GM21737 (cell line): ENCODE data around the gene TMEM164.
"Not testable (repeated sequence)": the region's sequence is repeated elsewhere in the genome, so short reads cannot be mapped to it uniquely, and the experiment has no call there.

Experiments used
- ATAC-seq: cut with Tn5 transposase; IDR thresholded peaks from one replicate; pipeline ENCODE4 v1.9.1; 2021; ENCODE audit warnings: mild to moderate bottlenecking, moderate library complexity; ENCODE audit not compliant: unreplicated experiment

Gene TMEM164

DNA sequence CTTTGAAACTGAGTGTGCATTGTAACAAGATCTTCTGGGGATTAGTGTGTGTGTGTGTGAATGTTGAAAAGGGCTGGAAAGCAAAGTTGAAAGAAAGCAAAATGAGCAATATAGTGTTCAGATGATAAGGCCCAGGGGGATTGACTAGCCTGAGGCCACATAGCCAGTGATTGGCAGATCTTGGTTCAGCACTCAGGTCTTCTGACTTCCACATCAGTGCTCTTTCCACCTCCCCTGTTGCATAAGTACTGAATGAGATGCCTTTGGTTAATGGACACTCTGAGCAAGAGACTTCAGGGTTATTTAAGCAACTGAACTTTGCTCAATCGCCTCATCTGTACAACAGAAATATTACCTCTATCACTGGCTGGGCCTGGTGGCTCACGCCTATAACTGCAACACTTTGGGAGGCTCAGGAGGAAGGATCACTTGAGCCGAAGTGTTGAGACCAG is 120.4 kb downstream of the TMEM164 start:
- ATAC-seq: no peak

DNA sequence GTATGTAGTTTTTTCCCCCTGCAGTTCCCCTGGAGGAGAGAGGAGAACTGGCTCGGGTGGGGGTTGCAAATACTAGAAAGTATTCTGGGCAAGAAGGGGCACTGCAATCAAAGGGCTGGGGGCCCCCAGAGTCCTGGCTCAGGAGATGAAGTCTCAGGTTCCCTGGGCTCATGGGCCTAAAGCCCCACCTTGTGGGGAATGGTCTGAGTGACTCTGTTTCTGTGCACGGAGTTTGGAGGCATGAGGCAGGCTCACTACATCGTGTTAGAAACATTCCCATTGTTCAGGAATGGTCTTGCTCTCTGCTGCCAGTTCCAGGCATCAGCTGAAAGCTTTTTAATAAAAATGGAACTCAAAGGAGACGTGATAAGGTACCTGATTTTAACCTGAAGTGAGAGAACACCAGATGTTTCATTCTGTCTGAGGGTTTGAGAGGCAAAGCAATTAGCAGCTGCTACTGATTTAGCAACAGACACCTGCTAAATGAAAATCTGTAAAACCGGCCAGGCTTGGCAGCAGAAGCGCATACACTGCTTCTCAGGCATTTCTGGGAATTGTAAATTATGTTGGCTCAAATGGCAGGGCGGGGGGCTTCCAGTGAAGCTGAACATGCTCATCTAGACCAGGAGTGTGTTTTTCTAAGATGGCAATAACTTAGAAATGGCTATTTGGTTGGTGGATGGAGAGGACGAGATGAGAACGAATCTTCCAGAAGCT is 122.7 kb downstream of the TMEM164 start:
- ATAC-seq: no peak

DNA sequence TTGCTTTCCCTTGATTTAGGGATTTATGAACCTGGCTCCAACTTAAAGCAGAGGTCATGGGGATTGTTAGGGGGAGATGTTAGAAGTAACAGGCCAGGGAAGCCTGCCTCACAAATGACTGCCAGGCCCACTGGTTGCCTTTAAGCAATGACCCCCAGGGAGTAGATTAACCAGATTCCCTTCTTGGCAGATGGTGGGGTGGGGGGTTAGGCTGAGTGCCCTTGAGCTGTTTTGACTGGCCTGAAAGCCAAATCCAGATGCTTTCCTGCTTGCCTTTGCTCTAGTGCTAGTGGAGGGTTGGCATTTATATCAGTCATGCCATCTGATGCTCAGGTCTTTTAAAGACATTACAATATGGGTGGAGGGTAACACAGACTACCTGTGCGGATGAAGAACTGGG is 128.1 kb downstream of the TMEM164 start:
- ATAC-seq: no peak

DNA sequence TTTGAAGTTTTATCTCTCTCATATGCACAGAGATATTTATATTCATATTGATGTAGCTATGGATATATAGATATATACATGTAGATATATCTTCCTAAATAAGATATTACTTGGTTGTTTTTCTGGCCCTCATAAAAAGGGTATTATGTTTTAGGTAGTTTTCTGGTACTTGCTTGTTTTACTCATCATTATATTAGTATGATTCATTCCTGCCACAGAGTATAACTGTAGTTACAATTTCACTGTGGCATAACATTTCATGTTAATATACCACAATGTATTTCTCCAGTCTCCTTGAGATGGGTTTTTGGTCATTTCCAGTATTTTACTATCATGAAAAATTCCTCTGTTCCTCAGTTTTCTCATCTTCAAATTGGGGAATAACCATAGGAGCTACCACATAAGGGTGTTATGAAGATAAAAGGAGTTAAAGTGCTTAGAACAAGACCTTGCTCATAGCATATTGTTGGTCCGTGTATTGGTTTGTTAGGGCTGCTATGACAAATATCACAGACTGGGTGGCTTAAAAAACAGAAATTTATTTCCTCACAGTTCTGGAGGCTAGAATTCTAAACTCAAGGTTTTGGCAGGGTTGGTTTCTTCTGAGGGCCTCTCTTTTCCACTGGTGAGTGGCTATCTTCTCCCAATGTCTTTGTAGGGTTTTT is 129.7 kb downstream of the TMEM164 start:
- no peak for ATAC-seq

DNA sequence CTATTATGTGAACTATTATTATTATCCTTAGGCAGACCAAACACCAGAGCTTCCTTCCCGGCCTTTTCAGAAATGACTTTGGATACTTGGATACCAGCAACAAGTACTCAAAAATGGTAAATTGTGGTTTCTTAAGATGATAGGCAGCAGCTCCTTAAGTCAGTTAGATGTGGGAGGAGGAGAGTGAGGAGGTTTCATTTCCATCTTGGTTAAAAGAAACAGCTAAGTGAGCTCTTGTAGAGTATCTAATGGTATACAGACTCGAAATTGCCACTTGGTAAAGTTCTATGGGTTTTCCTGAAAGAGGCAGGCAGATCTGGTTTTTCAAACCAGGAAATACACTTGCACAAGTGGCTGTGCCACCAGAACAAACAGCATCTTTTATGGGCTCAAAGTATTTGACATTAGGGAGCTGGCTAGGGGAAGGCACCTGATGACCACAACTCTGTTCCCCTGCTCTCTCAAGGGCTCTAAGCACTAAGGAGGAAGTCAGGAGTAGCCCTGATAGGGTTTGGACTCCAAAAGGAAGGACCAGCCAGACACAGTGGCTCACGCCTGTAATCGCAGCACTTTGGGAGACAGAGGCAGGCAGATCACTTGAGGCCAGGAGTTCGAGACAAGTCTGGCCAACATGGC is 130.9 kb downstream of the TMEM164 start:
- ATAC-seq: no peak

DNA sequence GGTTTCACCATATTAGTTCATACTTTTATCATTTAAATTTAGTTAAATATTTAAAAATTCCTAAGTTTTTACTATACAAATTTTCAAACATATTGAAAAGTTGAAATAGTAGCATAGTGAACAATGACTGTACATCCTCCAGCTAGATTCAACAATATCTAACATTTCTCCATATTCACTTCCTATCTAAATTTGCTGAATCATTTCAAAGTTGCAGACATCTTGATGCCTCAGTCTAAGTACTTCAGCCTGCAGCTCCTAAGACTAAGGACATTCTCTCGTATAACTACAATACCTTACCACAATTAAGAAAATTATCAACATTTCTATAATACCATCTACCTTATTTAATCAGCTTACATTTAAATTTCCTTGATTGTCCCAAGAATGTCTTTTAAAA is 132.7 kb downstream of the TMEM164 start:
- ATAC-seq: no peak

- ATAC-seq: no peak
These were observed 133.2 kb downstream of the TMEM164 start for GRCh38 chrX:110136136-110136535.

DNA sequence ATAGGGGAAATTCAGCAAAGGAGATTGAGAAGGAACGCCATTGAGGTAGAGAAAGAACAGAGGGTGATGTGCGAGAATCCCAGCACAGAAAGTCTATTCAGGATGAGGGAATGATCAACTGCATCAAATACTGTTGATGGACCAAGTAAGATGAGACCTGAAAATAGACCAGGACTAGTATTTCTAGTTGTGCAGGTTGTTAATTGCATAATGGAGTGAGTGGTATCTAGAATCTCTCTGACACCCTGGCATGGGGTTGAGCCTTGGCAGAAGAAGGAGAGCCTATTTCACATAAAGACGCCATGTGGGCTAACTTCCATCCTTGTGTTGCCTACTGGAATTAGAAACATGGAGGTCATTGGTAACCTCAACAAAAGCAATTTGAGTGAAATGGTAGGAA is 135.6 kb downstream of the TMEM164 start:
- no peak for ATAC-seq

GRCh38 chrX:110139172-110139571 is 136.3 kb downstream of the TMEM164 start:
- no peak for ATAC-seq

GRCh38 chrX:110142096-110142495 is 139.2 kb downstream of the TMEM164 start:
- ATAC-seq: no peak

GRCh38 chrX:110143454-110144210 is 140.7 kb downstream of the TMEM164 start:
- ATAC-seq: no peak

GRCh38 chrX:110145311-110145710 is 142.4 kb downstream of the TMEM164 start:
- ATAC-seq: no peak

DNA sequence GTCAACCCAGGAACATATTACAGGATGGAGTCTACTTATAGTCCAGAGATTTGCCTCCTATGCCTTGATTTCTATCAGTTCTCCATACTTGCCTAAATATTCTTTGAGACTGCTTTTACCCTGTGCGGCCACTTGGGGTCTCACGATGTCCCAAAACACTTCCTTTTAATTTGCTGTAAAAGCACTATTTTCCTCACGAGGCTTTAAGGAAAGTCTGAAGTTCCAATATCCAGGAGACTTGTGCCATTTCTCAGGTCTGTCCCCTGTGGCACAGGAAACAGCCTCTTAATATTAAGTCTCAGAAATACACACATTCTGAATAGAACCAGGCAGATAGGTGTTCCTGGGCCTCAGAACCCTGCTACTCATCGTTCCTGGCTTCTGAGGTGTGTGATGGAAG is 142.9 kb downstream of the TMEM164 start:
- ATAC-seq: no peak

- no peak for ATAC-seq
These were observed 143.6 kb downstream of the TMEM164 start for GRCh38 chrX:110146521-110146920.

DNA sequence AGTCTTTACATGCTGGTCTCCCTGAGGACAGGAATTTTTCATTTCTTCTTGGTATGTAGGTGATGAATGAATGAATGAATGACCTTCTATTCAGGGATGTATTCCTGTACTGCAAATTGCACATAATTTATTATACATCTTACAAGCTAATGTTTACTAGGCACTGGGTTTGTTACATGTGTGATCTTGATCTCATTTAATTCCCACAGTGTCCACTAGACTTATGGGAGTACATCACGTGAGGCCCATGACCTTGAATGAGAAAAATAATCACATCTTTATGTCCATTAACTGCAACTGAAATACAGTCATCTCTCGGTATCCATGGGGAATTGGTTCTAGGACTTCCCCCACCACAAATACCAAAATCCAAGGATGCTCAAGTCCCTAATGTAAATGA is 150.3 kb downstream of the TMEM164 start:
- ATAC-seq: no peak

DNA sequence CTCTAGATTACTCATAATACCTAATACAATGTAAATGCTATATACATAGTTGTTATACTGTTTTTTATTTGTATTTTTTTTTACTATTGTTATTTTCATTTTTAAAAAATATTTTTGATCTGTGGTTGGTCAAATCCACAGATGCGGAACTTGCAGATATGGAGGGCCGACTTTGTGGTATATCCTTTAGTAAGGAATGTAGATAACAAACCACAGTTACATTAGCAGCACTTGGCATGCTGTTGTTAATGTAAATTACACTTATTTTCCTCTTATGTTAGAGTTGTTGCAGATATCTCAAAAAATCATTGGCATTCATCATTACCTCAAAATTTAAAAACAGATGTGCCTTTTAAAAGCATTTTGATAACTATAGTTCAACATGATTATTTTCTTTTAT is 151.0 kb downstream of the TMEM164 start:
- ATAC-seq: no peak

GRCh38 chrX:110154328-110154727 is 151.4 kb downstream of the TMEM164 start:
- not testable (repeated sequence) for ATAC-seq

GRCh38 chrX:110155759-110156158 is 152.8 kb downstream of the TMEM164 start:
- no peak for ATAC-seq

- ATAC-seq: no peak
These were observed 153.3 kb downstream of the TMEM164 start for GRCh38 chrX:110156167-110156754.

GRCh38 chrX:110157444-110157843 is 154.5 kb downstream of the TMEM164 start:
- no peak for ATAC-seq

DNA sequence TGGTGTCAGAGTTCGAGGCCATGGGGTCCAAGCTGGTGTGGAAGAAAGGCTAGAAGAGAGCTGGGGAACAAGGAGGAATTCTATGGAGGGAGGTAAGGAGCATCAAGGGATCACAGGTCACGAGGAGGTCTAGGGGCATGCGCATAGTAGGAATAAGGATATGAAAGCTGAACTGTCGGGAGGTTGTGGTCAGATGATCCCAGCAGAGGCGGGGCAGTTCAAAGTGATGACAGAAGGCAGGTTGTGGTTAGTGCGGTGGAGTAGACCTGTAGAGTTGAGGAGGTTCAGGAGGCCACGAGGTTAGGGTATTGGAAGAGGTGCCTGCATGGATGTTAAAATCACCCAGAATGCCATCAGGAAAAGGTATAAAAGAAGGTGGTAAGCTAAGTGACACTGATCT is 156.3 kb downstream of the TMEM164 start:
- no peak for ATAC-seq
